ENCODE data around the gene ANAPC4. TPM values are rescaled to one million over a fixed set of nuclear protein-coding genes. Genes with fewer than 3 reads are reported as not detected.

The ANAPC4 gene
- total and polyA plus RNA-seq, 10 donors = 25.5 to 58.9 (median 43.5) TPM

DNA sequence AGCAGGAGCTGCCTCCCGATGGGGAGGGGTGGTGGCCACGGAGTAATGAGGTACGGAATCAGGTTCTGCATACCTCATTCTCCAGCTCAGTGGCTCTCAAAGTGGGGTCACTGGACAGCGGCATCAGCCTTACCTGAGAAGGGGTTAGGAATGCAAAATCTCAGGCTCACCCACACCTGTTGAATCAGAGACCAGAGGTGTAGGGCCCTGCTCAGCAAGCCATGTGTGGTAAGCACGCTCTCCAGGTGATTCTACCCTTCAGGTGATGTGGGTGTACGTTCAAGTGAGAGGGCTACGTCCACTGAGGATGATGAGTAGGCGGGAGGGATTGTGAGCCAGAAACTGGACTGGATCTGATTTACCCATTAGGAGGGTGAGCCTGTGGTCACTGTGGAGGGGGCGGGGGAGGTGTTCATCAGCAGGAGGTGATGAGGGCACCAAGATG is 65.8 kb downstream of the ANAPC4 start:
- no peak for DNase-seq

DNA sequence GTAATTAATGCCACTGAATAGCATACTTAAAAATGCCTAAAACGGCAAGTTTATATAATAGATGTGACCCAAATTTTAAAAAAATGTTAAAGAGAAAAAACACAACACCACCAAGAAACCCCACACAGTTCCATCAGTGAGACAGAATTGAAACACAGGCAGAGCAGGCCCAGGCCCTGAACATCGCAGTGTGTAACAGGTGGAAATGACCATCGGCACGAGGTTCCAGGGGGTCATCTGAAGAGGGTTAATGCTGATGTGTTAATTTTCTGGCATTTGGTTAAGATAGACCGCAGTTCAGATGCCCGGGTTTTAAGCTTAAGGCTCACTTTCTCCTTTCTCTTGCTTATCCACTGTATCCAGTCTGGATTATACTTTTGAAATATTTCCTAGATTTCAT is 66.8 kb downstream of the ANAPC4 start:
- Histone ChIP-seq H3K27ac (no peak overlapping the region), H3K36me3 (no peaks in the 10 kb centered on the region), H3K4me3 (no peak overlapping the region), H3K27me3 (replicated peaks in 1 of 7) (no peaks in the 10 kb centered on the region), H3K4me1 (peaks cover 0 to 12% (median 6%) of the 10 kb centered on the region in 6 donors), H3K9me3 (peaks cover 0 to 7% (median 5%) of the 10 kb centered on the region in 8 donors)
- no peak for DNase-seq
- TF ChIP-seq POLR2A (IDR thresholded peaks at IDR 0.05) (no peak), POLR2AphosphoS5 (IDR thresholded peaks at IDR 0.05) (no peak)
- TF ChIP-seq, protein P1, sequence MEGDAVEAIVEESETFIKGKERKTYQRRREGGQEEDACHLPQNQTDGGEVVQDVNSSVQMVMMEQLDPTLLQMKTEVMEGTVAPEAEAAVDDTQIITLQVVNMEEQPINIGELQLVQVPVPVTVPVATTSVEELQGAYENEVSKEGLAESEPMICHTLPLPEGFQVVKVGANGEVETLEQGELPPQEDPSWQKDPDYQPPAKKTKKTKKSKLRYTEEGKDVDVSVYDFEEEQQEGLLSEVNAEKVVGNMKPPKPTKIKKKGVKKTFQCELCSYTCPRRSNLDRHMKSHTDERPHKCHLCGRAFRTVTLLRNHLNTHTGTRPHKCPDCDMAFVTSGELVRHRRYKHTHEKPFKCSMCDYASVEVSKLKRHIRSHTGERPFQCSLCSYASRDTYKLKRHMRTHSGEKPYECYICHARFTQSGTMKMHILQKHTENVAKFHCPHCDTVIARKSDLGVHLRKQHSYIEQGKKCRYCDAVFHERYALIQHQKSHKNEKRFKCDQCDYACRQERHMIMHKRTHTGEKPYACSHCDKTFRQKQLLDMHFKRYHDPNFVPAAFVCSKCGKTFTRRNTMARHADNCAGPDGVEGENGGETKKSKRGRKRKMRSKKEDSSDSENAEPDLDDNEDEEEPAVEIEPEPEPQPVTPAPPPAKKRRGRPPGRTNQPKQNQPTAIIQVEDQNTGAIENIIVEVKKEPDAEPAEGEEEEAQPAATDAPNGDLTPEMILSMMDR (IDR thresholded peaks at IDR 0.05 in 8 of 11, conservative IDR thresholded peaks at IDR 0.05 in 3 of 11) = no peak
- WGBS, 5 donors = 89 to 98% (median 94%) methylated on average over 6 of the region's 6 CpGs
- intact Hi-C loops (cut with DNase I; ENCODE audit: low total_unique reads) = loop anchor here (5.0 kb wide), 1 partner anchor 323 kb away; no protein-coding TSS in a partner anchor

More for the DNA sequence above, 65.8 kb downstream of the ANAPC4 start:
- Histone ChIP-seq H3K27me3 (replicated peaks in 1 of 7) (no peaks in the 10 kb centered on the region), H3K36me3 (no peaks in the 10 kb centered on the region), H3K4me1 (peaks cover 0 to 12% (median 6%) of the 10 kb centered on the region in 6 donors), H3K4me3 (no peak overlapping the region), H3K9me3 (peaks cover 0 to 8% (median 6%) of the 10 kb centered on the region in 8 donors), H3K27ac (no peak overlapping the region)
- 74 to 82% (median 81%) methylated on average over 9 of the region's 9 CpGs for WGBS, 5 donors
- TF ChIP-seq POLR2A (IDR thresholded peaks at IDR 0.05) = no peak
- TF ChIP-seq POLR2AphosphoS5 (IDR thresholded peaks at IDR 0.05) = no peak
- TF ChIP-seq, protein P1 (IDR thresholded peaks at IDR 0.05 in 8 of 11, conservative IDR thresholded peaks at IDR 0.05 in 3 of 11) = no peak
- intact Hi-C loops (cut with DNase I; ENCODE audit: low total_unique reads) = loop anchor here (5.0 kb wide), 1 partner anchor 324 kb away; no protein-coding TSS in a partner anchor

DNA sequence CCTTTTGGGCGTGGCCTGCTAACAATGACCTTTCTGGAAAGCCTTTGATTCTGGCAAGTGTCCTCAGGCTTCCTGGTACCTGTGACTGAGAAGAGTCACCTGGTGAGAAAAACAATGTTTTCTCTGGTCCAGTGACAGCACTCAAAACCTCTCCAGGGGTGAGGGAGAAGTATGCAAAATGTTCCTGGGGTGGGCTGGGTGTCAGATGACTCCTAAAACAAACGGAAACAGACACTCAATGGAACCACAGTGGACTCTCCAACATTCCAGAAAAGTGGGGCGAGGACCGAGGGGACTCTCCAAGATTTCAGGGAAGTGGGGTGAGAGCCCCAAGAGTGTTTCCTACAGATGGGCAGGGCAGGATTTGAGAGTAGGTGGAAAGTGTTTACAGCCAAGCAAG is 69.5 kb downstream of the ANAPC4 start:
- no peak overlapping the region for H3K27ac ChIP-seq
- TF ChIP-seq POLR2A (IDR thresholded peaks at IDR 0.05) = no peak
- TF ChIP-seq POLR2AphosphoS5 (IDR thresholded peaks at IDR 0.05) = no peak
- TF ChIP-seq, protein P1 (IDR thresholded peaks at IDR 0.05 in 8 of 11, conservative IDR thresholded peaks at IDR 0.05 in 3 of 11) = no peak
- intact Hi-C loops (cut with DNase I; ENCODE audit: low total_unique reads) = no loop called here

DNA sequence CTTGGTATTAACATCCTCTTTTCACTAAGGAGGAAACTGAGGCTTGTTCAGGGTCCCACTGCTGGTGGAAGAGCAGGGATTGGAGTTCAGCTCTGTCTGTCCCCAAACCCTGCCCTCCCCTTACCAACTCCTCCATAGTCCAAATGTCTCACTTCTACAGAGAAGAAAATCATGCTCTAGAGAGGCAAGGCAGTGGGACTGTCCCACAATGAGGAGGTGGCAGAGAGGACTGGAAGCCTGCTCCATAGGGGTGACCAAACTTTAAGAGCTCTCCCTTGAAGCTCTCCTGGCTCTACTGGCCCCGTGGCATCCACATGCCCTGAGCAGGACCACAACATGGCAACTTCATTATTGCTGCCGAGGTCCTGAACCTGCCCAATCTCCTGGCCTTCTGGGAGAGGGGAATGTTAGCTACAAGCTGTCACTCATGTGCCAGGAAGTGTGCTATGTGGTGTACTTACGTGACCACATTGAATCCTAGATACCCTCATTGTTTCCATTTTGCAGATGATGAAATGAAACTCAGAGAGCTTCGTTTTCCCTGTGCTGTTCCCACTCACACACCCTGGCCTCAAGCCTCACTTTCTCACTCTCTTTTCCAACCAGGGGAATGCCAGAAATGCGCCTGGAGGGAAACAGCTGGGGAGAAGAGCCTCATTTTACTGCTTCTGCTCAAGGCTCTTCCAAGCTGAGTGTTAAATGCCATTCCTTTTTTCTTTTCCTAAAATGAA is 71.5 kb downstream of the ANAPC4 start:
- no peaks in the 10 kb centered on the region for H3K36me3 ChIP-seq
- intact Hi-C loops (cut with DNase I; ENCODE audit: low total_unique reads) = no loop called here
- TF ChIP-seq POLR2A (IDR thresholded peaks at IDR 0.05) = no peak
- no peak for TF ChIP-seq POLR2AphosphoS5 (IDR thresholded peaks at IDR 0.05)
- TF ChIP-seq, protein P1 (IDR thresholded peaks at IDR 0.05 in 8 of 11, conservative IDR thresholded peaks at IDR 0.05 in 3 of 11) = no peak
- no peak overlapping the region for H3K27ac ChIP-seq
- no peaks in the 10 kb centered on the region for H3K9me3 ChIP-seq
- H3K27me3 ChIP-seq (replicated peaks in 1 of 7) = no peaks in the 10 kb centered on the region
- no peak for DNase-seq
- no peak overlapping the region for H3K4me3 ChIP-seq
- WGBS, 5 donors = 58 to 80% (median 77%) methylated on average over 5 of the region's 5 CpGs
- H3K4me1 ChIP-seq = no peaks in the 10 kb centered on the region

More for the DNA sequence above, 69.5 kb downstream of the ANAPC4 start:
- H3K36me3 ChIP-seq = no peaks in the 10 kb centered on the region
- 71 to 79% (median 77%) methylated on average over 4 of the region's 4 CpGs for WGBS, 5 donors
- no peaks in the 10 kb centered on the region for H3K9me3 ChIP-seq
- H3K4me3 ChIP-seq = no peak overlapping the region
- H3K4me1 ChIP-seq = no peaks in the 10 kb centered on the region
- H3K27me3 ChIP-seq (replicated peaks in 1 of 7) = no peaks in the 10 kb centered on the region
- DNase-seq = no peak

Measured in spleen (tissue), 11 donors.